ENCODE data around the gene CD300LF. TPM values are rescaled to one million over a fixed set of nuclear protein-coding genes. Genes with fewer than 3 reads are reported as not detected.

The CD300LF gene
- total and polyA plus RNA-seq, 2 experiments from 2014 or later: not detected

DNA sequence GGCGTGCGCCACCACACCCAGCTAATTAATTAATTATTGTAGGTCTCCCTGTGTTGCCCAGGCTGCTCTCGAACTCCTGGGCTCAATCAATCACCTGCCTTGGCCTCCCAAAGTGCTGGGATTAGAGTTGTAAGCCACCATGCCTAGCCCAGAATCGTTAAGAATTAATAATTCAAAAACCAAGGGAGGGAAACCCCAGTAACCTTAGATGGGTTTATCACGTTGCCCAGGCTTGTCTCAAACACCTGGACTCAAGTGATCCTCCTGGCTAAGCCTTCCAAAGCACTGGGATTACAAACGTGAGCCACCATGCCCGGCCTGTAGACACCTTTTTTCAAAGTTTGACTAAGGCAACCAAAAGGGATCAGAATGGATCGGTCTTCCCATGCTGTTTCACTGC, 21.6 kb downstream of the CD300LF start (continued):
- TF ChIP-seq, protein P1, sequence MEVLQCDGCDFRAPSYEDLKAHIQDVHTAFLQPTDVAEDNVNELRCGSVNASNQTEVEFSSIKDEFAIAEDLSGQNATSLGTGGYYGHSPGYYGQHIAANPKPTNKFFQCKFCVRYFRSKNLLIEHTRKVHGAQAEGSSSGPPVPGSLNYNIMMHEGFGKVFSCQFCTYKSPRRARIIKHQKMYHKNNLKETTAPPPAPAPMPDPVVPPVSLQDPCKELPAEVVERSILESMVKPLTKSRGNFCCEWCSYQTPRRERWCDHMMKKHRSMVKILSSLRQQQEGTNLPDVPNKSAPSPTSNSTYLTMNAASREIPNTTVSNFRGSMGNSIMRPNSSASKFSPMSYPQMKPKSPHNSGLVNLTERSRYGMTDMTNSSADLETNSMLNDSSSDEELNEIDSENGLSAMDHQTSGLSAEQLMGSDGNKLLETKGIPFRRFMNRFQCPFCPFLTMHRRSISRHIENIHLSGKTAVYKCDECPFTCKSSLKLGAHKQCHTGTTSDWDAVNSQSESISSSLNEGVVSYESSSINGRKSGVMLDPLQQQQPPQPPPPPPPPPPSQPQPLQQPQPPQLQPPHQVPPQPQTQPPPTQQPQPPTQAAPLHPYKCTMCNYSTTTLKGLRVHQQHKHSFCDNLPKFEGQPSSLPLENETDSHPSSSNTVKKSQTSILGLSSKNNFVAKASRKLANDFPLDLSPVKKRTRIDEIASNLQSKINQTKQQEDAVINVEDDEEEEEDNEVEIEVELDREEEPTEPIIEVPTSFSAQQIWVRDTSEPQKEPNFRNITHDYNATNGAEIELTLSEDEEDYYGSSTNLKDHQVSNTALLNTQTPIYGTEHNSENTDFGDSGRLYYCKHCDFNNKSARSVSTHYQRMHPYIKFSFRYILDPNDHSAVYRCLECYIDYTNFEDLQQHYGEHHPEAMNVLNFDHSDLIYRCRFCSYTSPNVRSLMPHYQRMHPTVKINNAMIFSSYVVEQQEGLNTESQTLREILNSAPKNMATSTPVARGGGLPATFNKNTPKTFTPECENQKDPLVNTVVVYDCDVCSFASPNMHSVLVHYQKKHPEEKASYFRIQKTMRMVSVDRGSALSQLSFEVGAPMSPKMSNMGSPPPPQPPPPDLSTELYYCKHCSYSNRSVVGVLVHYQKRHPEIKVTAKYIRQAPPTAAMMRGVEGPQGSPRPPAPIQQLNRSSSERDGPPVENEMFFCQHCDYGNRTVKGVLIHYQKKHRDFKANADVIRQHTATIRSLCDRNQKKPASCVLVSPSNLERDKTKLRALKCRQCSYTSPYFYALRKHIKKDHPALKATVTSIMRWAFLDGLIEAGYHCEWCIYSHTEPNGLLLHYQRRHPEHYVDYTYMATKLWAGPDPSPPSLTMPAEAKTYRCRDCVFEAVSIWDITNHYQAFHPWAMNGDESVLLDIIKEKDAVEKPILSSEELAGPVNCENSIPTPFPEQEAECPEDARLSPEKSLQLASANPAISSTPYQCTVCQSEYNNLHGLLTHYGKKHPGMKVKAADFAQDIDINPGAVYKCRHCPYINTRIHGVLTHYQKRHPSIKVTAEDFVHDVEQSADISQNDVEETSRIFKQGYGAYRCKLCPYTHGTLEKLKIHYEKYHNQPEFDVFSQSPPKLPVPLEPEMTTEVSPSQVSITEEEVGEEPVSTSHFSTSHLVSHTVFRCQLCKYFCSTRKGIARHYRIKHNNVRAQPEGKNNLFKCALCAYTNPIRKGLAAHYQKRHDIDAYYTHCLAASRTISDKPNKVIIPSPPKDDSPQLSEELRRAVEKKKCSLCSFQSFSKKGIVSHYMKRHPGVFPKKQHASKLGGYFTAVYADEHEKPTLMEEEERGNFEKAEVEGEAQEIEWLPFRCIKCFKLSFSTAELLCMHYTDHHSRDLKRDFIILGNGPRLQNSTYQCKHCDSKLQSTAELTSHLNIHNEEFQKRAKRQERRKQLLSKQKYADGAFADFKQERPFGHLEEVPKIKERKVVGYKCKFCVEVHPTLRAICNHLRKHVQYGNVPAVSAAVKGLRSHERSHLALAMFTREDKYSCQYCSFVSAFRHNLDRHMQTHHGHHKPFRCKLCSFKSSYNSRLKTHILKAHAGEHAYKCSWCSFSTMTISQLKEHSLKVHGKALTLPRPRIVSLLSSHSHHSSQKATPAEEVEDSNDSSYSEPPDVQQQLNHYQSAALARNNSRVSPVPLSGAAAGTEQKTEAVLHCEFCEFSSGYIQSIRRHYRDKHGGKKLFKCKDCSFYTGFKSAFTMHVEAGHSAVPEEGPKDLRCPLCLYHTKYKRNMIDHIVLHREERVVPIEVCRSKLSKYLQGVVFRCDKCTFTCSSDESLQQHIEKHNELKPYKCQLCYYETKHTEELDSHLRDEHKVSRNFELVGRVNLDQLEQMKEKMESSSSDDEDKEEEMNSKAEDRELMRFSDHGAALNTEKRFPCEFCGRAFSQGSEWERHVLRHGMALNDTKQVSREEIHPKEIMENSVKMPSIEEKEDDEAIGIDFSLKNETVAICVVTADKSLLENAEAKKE (CRISPR knock-in tag; IDR thresholded peaks at IDR 0.05): no peak
- TF ChIP-seq, protein P2, sequence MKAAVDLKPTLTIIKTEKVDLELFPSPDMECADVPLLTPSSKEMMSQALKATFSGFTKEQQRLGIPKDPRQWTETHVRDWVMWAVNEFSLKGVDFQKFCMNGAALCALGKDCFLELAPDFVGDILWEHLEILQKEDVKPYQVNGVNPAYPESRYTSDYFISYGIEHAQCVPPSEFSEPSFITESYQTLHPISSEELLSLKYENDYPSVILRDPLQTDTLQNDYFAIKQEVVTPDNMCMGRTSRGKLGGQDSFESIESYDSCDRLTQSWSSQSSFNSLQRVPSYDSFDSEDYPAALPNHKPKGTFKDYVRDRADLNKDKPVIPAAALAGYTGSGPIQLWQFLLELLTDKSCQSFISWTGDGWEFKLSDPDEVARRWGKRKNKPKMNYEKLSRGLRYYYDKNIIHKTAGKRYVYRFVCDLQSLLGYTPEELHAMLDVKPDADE (IDR thresholded peaks at IDR 0.05): no peak
- no peak for TF ChIP-seq ZNF331 (CRISPR knock-in tag; IDR thresholded peaks at IDR 0.05; ENCODE audit: low read depth)

DNA sequence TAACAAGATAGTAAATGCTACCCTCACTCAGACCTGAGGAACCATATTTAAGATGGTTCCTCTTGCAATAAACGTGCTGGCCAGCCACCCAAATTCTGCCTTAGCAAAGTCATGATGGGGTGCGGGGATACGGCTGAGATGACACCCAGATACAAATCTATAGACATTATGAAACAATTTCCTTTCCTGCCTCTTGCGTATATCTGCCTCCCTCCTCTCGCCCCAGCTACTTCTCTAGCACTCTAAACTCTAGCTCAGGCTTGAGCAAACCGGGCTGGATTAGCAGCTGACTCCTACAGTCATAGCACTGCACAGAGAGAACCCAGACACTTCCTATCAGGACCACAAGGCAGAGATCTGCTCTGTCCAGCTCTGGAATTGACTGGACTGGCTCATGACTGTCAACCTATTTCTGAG, 22.3 kb downstream of the CD300LF start:
- Mint-ChIP-seq H3K9me3 (peaks cover 4% of the 10 kb centered on the region; the same call in 2 of the 3 replicates), H3K4me1 (no peaks in the 10 kb centered on the region), H3K27me3 (ENCODE audit: insufficient read depth, low read depth, poor library complexity) (peaks cover 10% of the 10 kb centered on the region), H3K4me3 (no peak overlapping the region), H3K36me3 (ENCODE audit: low read depth) (no peaks in the 10 kb centered on the region), H3K27ac (no peak overlapping the region)
- H3K4me2 ChIP-seq: no peak overlapping the region
- H3K27ac ChIP-seq (ENCODE audit: low read depth): no peak overlapping the region
- no peaks in the 10 kb centered on the region for H3K36me3 ChIP-seq (ENCODE audit: insufficient read depth)
- H2AFZ ChIP-seq: no peak overlapping the region
- H3K9me2 ChIP-seq (ENCODE audit: insufficient read depth): no peaks in the 10 kb centered on the region
- no peak overlapping the region for H3K4me3 ChIP-seq
- H3K4me1 ChIP-seq (ENCODE audit: insufficient read depth): no peaks in the 10 kb centered on the region
- DNase-seq (ENCODE audit: low spot score) (no peak), ATAC-seq (no peak)
- H3F3A ChIP-seq (replicated peaks; ENCODE audit: low read depth): no peaks in the 10 kb centered on the region
- H4K20me1 ChIP-seq (replicated peaks; ENCODE audit: insufficient read depth): no peaks in the 10 kb centered on the region
- no peaks in the 10 kb centered on the region for H3K27me3 ChIP-seq (ENCODE audit: insufficient read depth)
- no peaks in the 10 kb centered on the region for H3K79me2 ChIP-seq (replicated peaks; ENCODE audit: insufficient read depth)
- TF ChIP-seq, protein P3, sequence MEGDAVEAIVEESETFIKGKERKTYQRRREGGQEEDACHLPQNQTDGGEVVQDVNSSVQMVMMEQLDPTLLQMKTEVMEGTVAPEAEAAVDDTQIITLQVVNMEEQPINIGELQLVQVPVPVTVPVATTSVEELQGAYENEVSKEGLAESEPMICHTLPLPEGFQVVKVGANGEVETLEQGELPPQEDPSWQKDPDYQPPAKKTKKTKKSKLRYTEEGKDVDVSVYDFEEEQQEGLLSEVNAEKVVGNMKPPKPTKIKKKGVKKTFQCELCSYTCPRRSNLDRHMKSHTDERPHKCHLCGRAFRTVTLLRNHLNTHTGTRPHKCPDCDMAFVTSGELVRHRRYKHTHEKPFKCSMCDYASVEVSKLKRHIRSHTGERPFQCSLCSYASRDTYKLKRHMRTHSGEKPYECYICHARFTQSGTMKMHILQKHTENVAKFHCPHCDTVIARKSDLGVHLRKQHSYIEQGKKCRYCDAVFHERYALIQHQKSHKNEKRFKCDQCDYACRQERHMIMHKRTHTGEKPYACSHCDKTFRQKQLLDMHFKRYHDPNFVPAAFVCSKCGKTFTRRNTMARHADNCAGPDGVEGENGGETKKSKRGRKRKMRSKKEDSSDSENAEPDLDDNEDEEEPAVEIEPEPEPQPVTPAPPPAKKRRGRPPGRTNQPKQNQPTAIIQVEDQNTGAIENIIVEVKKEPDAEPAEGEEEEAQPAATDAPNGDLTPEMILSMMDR (conservative IDR thresholded peaks at IDR 0.05; ENCODE audit: low read depth in 2 of 2): no peak
- no peak for TF ChIP-seq EZH2 (IDR thresholded peaks at IDR 0.05; ENCODE audit: low read depth, unreplicated experiment)
- no peak for TF ChIP-seq STAT1 (IDR thresholded peaks at IDR 0.05; ENCODE audit: unreplicated experiment)
- no peak for TF ChIP-seq ZNF114 (CRISPR knock-in tag; IDR thresholded peaks at IDR 0.05)
- no peak for TF ChIP-seq CREB1 (CRISPR knock-in tag; IDR thresholded peaks at IDR 0.05; ENCODE audit: low read depth)
- TF ChIP-seq NANOG (IDR thresholded peaks at IDR 0.05; ENCODE audit: borderline replicate concordance): no peak
- no peak for TF ChIP-seq ZNF331 (CRISPR knock-in tag; IDR thresholded peaks at IDR 0.05; ENCODE audit: low read depth)
- TF ChIP-seq, protein P2 (IDR thresholded peaks at IDR 0.05): no peak

Data from GM23338 (cell line).